Suprapubic skin (tissue), 3 donors: ENCODE results near the gene AHNAK.

Source experiments
- CTCF ChIP-seq, 2 donors: fragments of 200-600 bp in 1 of 2; fragments of 450-650 bp in 1 of 2; sonication (generic) in 1 of 2; IDR thresholded peaks; one replicate each; pipeline ENCODE4 v1.5.1; 2016 to 2019; ENCODE audit warnings: antibody characterized with exemption in 2 of 2, mild to moderate bottlenecking in 1 of 2, moderate library complexity in 1 of 2
- EP300 ChIP-seq: sonication (generic); formaldehyde crosslinking; IDR thresholded peaks from one replicate; pipeline ENCODE4 v1.6.1; 2017; ENCODE audit warnings: antibody characterized with exemption
- POLR2A ChIP-seq, 2 donors: fragments of 450-650 bp; IDR thresholded peaks; one replicate each; pipeline ENCODE4 v1.6.1; 2017; ENCODE audit warnings: antibody characterized with exemption in 2 of 2, mild to moderate bottlenecking in 2 of 2, moderate library complexity in 2 of 2

GRCh38 chr11:62491571-62492329 lies 54.9 kb downstream of the AHNAK start:
- TF ChIP-seq CTCF (IDR thresholded peaks at IDR 0.05) (no peak), POLR2A (IDR thresholded peaks at IDR 0.05) (no peak), EP300 (no peak)
